DMS 273 (cell line): ENCODE data around the gene ADAMTSL3.
"Not testable (repeated sequence)": the region's sequence is repeated elsewhere in the genome, so short reads cannot be mapped to it uniquely, and the experiment has no call there.

Experiments used
- DNase-seq: peaks from one replicate; lab custom pipeline; 2025; ENCODE audit not compliant: unreplicated experiment; lab: John Stamatoyannopoulos, UW

ADAMTSL3 gene

DNA sequence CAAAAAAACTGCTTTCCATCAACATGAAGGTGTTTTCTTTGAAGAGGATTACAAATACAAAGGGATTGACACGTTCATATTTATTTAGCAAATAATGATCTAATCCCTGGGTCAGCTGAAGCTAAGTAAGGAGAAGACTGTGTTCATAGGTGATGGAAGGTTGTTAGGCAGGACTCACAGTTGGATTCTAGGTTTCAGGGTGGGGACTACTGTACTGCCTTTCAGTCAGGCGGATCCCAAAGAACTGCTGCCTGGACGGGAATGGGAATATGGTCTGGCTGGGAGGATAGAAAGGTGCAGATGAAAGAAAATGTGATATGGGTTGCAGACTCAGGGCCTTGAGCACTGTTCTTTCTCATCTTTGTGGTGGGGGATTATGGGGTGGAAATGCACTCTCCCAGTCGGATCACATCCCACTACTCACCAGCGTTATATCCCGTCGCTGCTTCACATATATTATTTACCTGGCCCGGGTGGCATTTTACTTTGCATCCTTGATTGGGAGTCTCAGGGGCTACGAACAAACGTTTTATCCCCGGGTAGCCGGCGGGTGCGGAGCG is 425.5 kb downstream of the ADAMTSL3 start:
- DNase-seq, result peak; percentile 11

DNA sequence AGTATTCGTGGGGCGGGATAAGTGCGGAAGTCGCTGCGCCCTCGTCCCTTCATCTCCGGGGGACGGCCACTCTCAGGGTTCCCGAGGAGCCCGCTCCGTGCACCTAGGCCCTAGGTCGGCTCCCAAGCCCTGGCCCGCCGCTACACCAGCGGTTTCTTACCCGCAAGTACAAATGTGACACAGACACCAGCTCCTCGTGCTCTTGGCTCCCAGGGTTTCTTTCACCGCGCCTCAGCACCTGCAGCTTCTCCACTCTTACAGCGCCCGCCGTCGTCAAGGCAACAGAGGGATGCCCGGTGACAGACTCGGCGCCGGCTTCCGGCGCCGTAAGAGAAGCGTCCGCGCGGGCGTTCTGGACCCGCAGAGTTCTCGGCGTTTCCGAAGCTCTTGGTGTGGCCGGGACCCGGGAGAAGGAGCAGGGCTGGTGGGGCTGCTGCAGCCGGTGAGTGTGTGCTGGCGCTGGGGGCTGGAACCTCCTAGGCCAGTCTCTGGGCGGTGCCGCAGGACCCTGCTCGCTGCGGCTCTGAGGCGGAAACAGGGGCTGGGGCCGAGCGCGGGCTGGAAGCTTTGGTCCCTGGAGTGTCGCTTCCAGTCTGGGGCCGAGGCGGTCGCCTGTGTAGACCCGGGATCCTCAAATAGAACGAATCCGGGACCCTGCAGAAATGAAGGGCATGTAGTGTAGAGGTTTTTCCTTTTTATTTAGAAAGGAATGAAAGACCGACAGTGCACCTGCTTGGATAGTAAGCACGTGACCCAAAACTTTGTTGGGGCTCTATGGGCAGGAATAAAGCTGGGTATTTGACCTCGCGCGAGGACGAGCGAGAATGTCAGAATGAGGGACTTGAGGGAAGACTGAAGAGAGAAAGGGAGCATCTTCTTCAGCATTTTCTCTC is 426.2 kb downstream of the ADAMTSL3 start:
- peak; percentile 80 for DNase-seq

DNA sequence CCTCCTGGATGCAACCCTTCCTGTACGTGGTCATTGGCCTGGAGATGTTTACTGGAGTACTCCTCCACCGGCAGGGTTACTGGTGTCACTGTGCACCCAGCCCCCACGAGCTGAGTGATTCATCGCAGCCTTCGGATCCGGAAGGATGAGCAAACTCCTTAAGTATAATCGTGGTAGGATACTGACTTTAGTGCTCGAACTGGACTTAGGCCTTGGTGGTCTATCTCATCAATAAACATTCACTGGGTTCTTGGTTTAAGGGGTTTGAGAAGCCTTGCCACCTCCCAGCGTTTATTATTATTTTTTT is 426.8 kb downstream of the ADAMTSL3 start:
- not testable (repeated sequence) for DNase-seq

GRCh38 chr15:84081391-84082168 is 427.7 kb downstream of the ADAMTSL3 start:
- no peak for DNase-seq

GRCh38 chr15:84082739-84083138 is 428.8 kb downstream of the ADAMTSL3 start:
- DNase-seq, result no peak

DNA sequence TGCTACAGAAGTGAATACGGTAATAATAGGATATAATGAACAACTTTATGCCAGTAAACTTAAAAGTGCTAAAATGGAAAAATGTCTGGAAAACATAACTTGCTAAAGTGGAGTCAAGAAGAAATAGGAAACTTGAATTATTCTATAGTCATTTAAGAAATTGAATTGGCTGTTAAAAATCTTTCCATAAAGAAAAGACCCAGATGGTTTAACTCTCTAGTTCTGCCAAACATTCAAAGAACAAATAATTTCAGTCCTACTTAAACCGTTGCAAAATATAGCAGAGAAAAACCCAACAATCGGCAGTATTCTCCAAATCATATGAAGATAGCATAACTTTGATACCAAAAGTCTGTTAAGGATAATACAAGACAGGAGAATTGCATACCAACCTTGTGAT is 432.1 kb downstream of the ADAMTSL3 start:
- not testable (repeated sequence) for DNase-seq
